Right atrium auricular region (tissue), 2 donors: ENCODE measurements around the gene PJA1. TPM values are rescaled to one million over a fixed set of nuclear protein-coding genes. Genes with fewer than 3 reads are reported as not detected.

Experiments
- DNase-seq: peaks from one replicate; pipeline ENCODE4 v3.0.0-alpha.2; 2019; ENCODE audit warnings: low spot score
- H3K27ac ChIP-seq, 2 donors: fragments of 200-600 bp; sonication (generic); 1 replicate in 1 of 2; 2 replicates in 1 of 2; pipeline ENCODE4 v1.5.1; 2016 to 2019
- H3K27me3 ChIP-seq, 2 donors: fragments of 200-600 bp; sonication (generic); one replicate each; pipeline versions ENCODE4 v1.5.1 to v1.6.0; 2017 to 2019
- H3K36me3 ChIP-seq: fragments of 200-600 bp; sonication (generic); one replicate; pipeline ENCODE4 v1.5.1; 2016
- H3K4me1 ChIP-seq, 2 donors: fragments of 200-600 bp; sonication (generic); one replicate each; pipeline versions ENCODE4 v1.5.1 to v1.6.0; 2017 to 2019
- H3K4me3 ChIP-seq, 2 donors: fragments of 200-600 bp; sonication (generic); 1 replicate in 1 of 2; 2 replicates in 1 of 2; pipeline ENCODE4 v1.5.1; 2017 to 2019; ENCODE audit warnings: mild to moderate bottlenecking in 1 of 2, moderate library complexity in 1 of 2
- H3K9me3 ChIP-seq, 2 donors: fragments of 200-600 bp; sonication (generic); one replicate each; pipeline ENCODE4 v1.5.1; 2019
- total RNA-seq, 2 donors: library from RNA; depleted of rRNA; stranded (reverse); fragments of >200 nt; gene quantifications; one replicate each; pipeline ENCODE4 v1.1.0, GENCODE V29; 2016
- TF ChIP-seq, protein P1 (sequence below), 2 donors: fragments of 200-600 bp; sonication (generic); IDR thresholded peaks; one replicate each; pipeline ENCODE4 v1.5.1; 2019; ENCODE audit warnings: antibody characterized with exemption in 2 of 2

The PJA1 gene
- total RNA-seq, 2 donors from 2014 or later: 11.7 to 18.8 TPM

DNA sequence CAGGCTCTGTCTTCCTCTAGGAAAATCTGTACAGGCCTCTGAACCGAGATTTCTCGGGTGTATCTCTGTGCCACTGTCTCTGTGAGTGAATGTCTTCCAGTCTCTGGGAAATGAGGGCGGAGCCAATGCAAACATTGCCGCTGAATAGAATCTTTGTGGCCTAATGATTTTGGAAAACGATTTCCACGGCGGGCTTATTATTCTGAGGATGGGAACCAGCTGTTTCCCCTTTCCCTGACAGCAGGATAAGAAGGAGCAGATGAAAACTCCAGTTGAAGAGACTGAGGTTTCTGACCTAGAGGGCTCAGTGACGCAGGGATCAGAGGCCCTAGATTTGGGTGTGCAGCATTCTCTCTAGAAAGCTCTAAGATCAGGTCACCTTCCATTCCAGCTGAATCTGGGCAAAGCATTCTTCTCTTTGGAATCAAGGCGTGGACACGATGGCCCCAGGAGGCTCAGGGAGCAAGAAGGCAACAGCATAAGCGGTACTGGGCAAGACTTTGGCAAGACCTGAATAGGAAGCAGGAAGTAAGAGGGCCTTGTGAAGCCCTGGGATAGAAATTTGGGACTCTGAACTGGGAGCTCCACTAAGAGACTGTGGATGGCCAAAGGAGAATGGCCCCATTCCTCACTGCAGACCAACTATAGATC, 47.3 kb downstream of the PJA1 start:
- no peaks in the 10 kb centered on the region for H3K9me3 ChIP-seq
- DNase-seq: no peak
- no peaks in the 10 kb centered on the region for H3K27me3 ChIP-seq
- no peaks in the 10 kb centered on the region for H3K4me1 ChIP-seq
- no peaks in the 10 kb centered on the region for H3K36me3 ChIP-seq
- H3K4me3 ChIP-seq: no peak overlapping the region
- H3K27ac ChIP-seq: no peak overlapping the region
- TF ChIP-seq, protein P1, sequence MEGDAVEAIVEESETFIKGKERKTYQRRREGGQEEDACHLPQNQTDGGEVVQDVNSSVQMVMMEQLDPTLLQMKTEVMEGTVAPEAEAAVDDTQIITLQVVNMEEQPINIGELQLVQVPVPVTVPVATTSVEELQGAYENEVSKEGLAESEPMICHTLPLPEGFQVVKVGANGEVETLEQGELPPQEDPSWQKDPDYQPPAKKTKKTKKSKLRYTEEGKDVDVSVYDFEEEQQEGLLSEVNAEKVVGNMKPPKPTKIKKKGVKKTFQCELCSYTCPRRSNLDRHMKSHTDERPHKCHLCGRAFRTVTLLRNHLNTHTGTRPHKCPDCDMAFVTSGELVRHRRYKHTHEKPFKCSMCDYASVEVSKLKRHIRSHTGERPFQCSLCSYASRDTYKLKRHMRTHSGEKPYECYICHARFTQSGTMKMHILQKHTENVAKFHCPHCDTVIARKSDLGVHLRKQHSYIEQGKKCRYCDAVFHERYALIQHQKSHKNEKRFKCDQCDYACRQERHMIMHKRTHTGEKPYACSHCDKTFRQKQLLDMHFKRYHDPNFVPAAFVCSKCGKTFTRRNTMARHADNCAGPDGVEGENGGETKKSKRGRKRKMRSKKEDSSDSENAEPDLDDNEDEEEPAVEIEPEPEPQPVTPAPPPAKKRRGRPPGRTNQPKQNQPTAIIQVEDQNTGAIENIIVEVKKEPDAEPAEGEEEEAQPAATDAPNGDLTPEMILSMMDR (IDR thresholded peaks at IDR 0.05): no peak

- H3K27ac ChIP-seq: no peak overlapping the region
- no peak for DNase-seq
- no peaks in the 10 kb centered on the region for H3K4me1 ChIP-seq
- H3K9me3 ChIP-seq: no peaks in the 10 kb centered on the region
- H3K4me3 ChIP-seq: no peak overlapping the region
- H3K36me3 ChIP-seq: no peaks in the 10 kb centered on the region
- TF ChIP-seq, protein P1 (IDR thresholded peaks at IDR 0.05): no peak
- no peaks in the 10 kb centered on the region for H3K27me3 ChIP-seq
Observed at GRCh38 chrX:69116077-69116476, 49.2 kb downstream of the PJA1 start.

DNA sequence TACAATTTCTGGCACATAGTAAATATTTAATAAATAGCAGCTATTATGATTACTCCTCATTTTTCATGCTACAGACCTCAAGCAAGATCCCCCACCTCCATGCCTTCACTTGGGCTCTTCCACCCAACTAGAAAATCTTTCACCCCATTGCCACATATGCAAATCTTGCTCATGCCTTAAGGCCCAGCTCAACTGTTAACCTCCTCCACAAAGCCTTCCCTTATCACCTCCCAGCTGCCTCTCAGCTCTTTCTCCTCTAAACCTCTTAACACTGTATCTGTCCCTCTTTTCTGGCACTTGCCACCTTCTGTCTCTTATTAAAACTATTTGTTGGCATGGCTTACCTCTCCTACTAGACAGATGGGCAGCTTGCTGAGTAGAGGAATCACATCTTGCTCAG, 51.5 kb downstream of the PJA1 start:
- Histone ChIP-seq H3K9me3 (no peaks in the 10 kb centered on the region), H3K36me3 (no peaks in the 10 kb centered on the region), H3K27ac (no peak overlapping the region), H3K4me1 (no peaks in the 10 kb centered on the region), H3K27me3 (no peaks in the 10 kb centered on the region), H3K4me3 (no peak overlapping the region)
- TF ChIP-seq, protein P1 (IDR thresholded peaks at IDR 0.05): no peak
- no peak for DNase-seq
